ENCODE measurements around the gene PHTF1. TPM values are rescaled to one million over a fixed set of nuclear protein-coding genes. Genes with fewer than 3 reads are reported as not detected.

The PHTF1 gene
- polyA plus RNA-seq, 4 donors: 23.3 to 24.8 (median 23.9) TPM

GRCh38 chr1:113675302-113675701, 84.0 kb downstream of the PHTF1 start:
- DNase-seq (ENCODE audit: low read depth in 4 of 4, low spot score in 3 of 4): no peak

- no peak for DNase-seq (ENCODE audit: low read depth in 4 of 4, low spot score in 3 of 4)
Measured at GRCh38 chr1:113674591-113674990, 84.7 kb downstream of the PHTF1 start.

GRCh38 chr1:113672491-113672890, 86.8 kb downstream of the PHTF1 start:
- DNase-seq (ENCODE audit: low read depth in 4 of 4, low spot score in 3 of 4): no peak

GRCh38 chr1:113670650-113671049, 88.6 kb downstream of the PHTF1 start:
- DNase-seq (ENCODE audit: low read depth in 4 of 4, low spot score in 3 of 4): no peak

- no peak for DNase-seq (ENCODE audit: low read depth in 4 of 4, low spot score in 3 of 4)
Measured at GRCh38 chr1:113669988-113670387, 89.3 kb downstream of the PHTF1 start.

- no peak for DNase-seq (ENCODE audit: low read depth in 4 of 4, low spot score in 3 of 4)
Measured at GRCh38 chr1:113666126-113666525, 93.2 kb downstream of the PHTF1 start.

- DNase-seq (ENCODE audit: low read depth in 4 of 4, low spot score in 3 of 4): no peak
Measured at GRCh38 chr1:113665071-113665470, 94.2 kb downstream of the PHTF1 start.

- DNase-seq (ENCODE audit: low read depth in 4 of 4, low spot score in 3 of 4): no peak
Measured at GRCh38 chr1:113663165-113663951, 95.9 kb downstream of the PHTF1 start.

GRCh38 chr1:113662101-113662500, 97.2 kb downstream of the PHTF1 start:
- DNase-seq (ENCODE audit: low read depth in 4 of 4, low spot score in 3 of 4): no peak

GRCh38 chr1:113660088-113660487, 99.2 kb downstream of the PHTF1 start:
- DNase-seq (ENCODE audit: low read depth in 4 of 4, low spot score in 3 of 4): no peak

GRCh38 chr1:113659556-113659955, 99.7 kb downstream of the PHTF1 start:
- DNase-seq (ENCODE audit: low read depth in 4 of 4, low spot score in 3 of 4): no peak

GRCh38 chr1:113659035-113659434, 100.3 kb downstream of the PHTF1 start:
- DNase-seq (ENCODE audit: low read depth in 4 of 4, low spot score in 3 of 4): no peak

- no peak for DNase-seq (ENCODE audit: low read depth in 4 of 4, low spot score in 3 of 4)
Measured at GRCh38 chr1:113657556-113658063, 101.7 kb downstream of the PHTF1 start.

- no peak for DNase-seq (ENCODE audit: low read depth in 4 of 4, low spot score in 3 of 4)
Measured at GRCh38 chr1:113657126-113657525, 102.2 kb downstream of the PHTF1 start.

- no peak for DNase-seq (ENCODE audit: low read depth in 4 of 4, low spot score in 3 of 4)
Measured at GRCh38 chr1:113654883-113655282, 104.4 kb downstream of the PHTF1 start.

- DNase-seq (ENCODE audit: low read depth in 4 of 4, low spot score in 3 of 4): no peak
Measured at GRCh38 chr1:113653741-113654140, 105.5 kb downstream of the PHTF1 start.

GRCh38 chr1:113652771-113653170, 106.5 kb downstream of the PHTF1 start:
- DNase-seq (ENCODE audit: low read depth in 4 of 4, low spot score in 3 of 4): no peak

- DNase-seq (ENCODE audit: low read depth in 4 of 4, low spot score in 3 of 4): no peak
Measured at GRCh38 chr1:113648478-113648877, 110.8 kb downstream of the PHTF1 start.

- no peak for DNase-seq (ENCODE audit: low read depth in 4 of 4, low spot score in 3 of 4)
Measured at GRCh38 chr1:113647164-113647563, 112.1 kb downstream of the PHTF1 start.
